ENCODE data around the gene KCNK10.

DNA sequence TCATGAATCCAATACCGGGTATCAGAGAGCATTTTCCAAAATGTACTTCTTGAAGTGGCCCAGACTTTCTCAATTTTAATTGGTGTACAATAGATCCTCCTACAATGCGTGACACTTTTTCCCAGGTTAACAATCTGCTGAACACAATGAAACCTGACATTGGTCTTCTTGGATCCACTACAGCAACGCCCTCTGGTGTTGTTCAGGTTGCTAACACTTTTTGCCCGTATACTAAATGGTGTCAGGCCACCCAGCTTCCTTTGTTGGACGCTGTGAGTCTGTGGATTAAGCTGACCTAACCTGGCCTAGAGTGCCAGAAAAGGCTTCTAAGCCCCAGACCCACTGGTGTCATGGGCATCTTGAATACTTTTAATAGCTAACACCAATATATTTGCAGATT lies 89.2 kb downstream of the KCNK10 start:
- no peak for TF ChIP-seq POLR2A (IDR thresholded peaks at IDR 0.05)
- TF ChIP-seq, protein P1, sequence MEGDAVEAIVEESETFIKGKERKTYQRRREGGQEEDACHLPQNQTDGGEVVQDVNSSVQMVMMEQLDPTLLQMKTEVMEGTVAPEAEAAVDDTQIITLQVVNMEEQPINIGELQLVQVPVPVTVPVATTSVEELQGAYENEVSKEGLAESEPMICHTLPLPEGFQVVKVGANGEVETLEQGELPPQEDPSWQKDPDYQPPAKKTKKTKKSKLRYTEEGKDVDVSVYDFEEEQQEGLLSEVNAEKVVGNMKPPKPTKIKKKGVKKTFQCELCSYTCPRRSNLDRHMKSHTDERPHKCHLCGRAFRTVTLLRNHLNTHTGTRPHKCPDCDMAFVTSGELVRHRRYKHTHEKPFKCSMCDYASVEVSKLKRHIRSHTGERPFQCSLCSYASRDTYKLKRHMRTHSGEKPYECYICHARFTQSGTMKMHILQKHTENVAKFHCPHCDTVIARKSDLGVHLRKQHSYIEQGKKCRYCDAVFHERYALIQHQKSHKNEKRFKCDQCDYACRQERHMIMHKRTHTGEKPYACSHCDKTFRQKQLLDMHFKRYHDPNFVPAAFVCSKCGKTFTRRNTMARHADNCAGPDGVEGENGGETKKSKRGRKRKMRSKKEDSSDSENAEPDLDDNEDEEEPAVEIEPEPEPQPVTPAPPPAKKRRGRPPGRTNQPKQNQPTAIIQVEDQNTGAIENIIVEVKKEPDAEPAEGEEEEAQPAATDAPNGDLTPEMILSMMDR (IDR thresholded peaks at IDR 0.05) = peak in 1 of 4 donors; percentile 25
